Putamen (tissue), 1 donor: Measurements from ENCODE around the gene NHLRC4.

Experiments
- DNase-seq: peaks from one replicate; pipeline ENCODE4 v3.0.0-alpha.2; 2016; ENCODE audit warnings: low spot score

The NHLRC4 gene

GRCh38 chr16:566475-567372, at the start of gene NHLRC4:
NHLRC4 (plus strand) TSS chr16:567005; CDS start chr16:568048, 1,043 bp downstream.
- no peak for DNase-seq

- no peak for DNase-seq
These were observed 47.9 kb upstream of the NHLRC4 start for GRCh38 chr16:518858-519257.

GRCh38 chr16:519425-519824, 47.4 kb upstream of the NHLRC4 start:
- DNase-seq: no peak

GRCh38 chr16:519841-520687, 46.7 kb upstream of the NHLRC4 start:
- no peak for DNase-seq

- DNase-seq: no peak
These were observed 46.0 kb upstream of the NHLRC4 start for GRCh38 chr16:520847-521246.

- DNase-seq: no peak
These were observed 45.2 kb upstream of the NHLRC4 start for GRCh38 chr16:521381-522210.

GRCh38 chr16:522320-523096, 44.3 kb upstream of the NHLRC4 start:
- DNase-seq: no peak

GRCh38 chr16:523097-523741, 43.6 kb upstream of the NHLRC4 start:
- DNase-seq: no peak

- no peak for DNase-seq
These were observed 42.3 kb upstream of the NHLRC4 start for GRCh38 chr16:524274-525040.

GRCh38 chr16:525123-525519, 41.7 kb upstream of the NHLRC4 start:
- no peak for DNase-seq

GRCh38 chr16:525520-526180, 41.2 kb upstream of the NHLRC4 start:
- peak; percentile 42 for DNase-seq

GRCh38 chr16:526181-527014, 40.4 kb upstream of the NHLRC4 start:
- no peak for DNase-seq

- peak; percentile 85 for DNase-seq
These were observed 39.5 kb upstream of the NHLRC4 start, which contains the start of gene CAPN15 for GRCh38 chr16:527015-527903. CAPN15 (plus strand) TSS chr16:527712; CDS start chr16:546839, 19,127 bp downstream.

- DNase-seq: no peak
These were observed 38.4 kb upstream of the NHLRC4 start for GRCh38 chr16:528111-529011.

- DNase-seq: no peak
These were observed 37.7 kb upstream of the NHLRC4 start for GRCh38 chr16:529012-529575.
